Pulmonary artery endothelial cell (primary cell): ENCODE data around the gene NR4A3. TPM values are rescaled to one million over a fixed set of nuclear protein-coding genes. Genes with fewer than 3 reads are reported as not detected.
"Not testable (repeated sequence)": the region's sequence is repeated elsewhere in the genome, so short reads cannot be mapped to it uniquely, and the experiment has no call there.

Experiments
- DNase-seq: peaks from one replicate; pipeline ENCODE4 v3.0.0-alpha.2; 2011; ENCODE audit warnings: low read depth, low spot score
- total RNA-seq: library from RNA; depleted of rRNA; stranded (reverse); fragments of >200 nt; gene quantifications from 2 replicates; pipeline ENCODE4 v1.2.3, GENCODE V29; 2014

The NR4A3 gene
- under 0.01 and 0.07 TPM in 2 replicates for total RNA-seq

GRCh38 chr9:99821396-99822108, at the start of gene NR4A3:
Gene NR4A3, plus strand, starts transcription at chr9:99821885. Its CDS starts 6,158 bp downstream, at chr9:99828043.
- DNase-seq: peak; percentile 90

DNA sequence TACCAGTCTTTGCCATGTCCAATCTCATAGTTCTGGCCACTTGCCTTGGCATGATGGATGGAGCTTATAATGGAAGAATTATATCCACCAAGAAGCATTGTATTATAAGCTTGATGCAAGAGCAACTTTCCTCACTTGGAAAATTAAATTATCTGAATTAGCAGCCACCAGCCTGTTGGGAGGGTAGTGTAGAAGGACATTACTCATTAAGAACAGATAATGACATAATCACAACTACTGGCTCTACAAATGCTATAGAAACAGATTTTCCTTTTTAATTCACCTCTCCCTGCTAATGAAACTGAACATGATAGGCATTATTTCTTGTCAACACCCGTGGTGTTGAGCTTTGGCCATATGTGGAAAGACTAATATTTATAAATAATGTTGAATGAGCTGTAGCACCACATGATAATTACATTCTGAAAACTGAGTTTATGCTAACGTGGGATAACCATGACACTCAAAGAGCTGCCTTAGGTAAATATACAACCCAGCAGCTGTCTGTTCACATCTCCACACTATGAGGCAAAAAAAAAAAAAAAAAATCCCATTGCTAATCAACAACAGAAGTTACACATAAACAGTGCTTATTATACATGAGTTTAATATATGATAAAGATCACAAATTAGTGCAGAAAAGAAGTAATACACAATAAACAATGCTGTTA, 48.1 kb upstream of the NR4A3 start:
- DNase-seq: no peak

DNA sequence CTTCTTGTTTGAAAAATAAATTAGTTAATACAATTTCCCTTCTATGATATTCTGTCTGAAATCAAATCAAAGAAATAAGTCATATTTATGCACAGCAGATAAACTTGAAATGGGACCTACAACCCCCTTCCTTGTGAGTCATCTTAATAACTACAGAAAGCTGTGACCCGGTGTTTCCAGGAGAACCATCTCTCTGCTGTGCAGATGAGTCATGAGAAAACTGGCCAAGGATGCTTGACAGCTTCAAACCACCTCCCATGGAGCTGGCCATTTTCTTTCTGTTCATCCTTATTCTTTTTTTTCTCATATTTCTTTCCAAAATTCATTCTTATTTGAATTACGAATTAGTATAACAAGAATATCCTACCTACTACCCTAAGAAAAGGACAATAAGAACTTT, 43.4 kb upstream of the NR4A3 start:
- DNase-seq: peak; percentile 8

- no peak for DNase-seq
Observed at GRCh38 chr9:99778836-99779235, 42.8 kb upstream of the NR4A3 start.

DNA sequence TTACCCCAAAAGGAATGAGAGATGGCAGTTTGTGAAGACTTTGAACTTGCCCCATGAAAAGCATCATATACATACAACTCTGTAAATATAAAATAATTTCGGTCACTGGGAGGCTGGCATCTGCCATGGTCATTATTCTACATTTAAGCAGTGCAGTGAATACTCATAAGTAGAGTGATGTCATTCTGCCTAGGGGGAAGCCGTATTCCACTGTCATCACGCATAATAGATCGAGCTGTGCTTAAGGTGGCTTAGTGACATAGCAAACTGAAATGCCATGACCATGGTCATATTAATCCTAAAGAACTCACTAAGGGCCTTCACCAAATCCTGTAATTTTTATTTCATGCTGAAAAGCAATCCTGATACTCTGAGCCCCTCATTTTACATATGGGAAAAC, 42.4 kb upstream of the NR4A3 start:
- no peak for DNase-seq

DNA sequence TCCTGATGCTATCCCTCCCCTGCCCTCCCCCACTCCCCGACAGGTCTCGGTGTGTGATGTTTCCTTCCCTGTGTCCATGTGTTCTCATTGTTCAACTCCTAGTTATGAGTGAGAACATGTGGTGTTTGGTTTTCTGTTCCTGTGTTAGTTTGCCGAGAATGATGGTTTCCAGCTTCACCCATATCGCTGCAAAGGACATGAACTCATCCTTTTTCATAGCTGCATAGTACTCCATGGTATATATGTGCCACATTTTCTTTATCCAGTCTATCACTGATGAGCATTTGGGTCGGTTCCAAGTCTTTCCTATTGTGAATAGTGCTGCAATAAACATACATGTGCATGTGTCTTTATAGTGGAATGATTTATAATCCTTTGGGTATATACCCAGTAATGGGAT, 39.3 kb upstream of the NR4A3 start:
- DNase-seq: not testable (repeated sequence)

DNA sequence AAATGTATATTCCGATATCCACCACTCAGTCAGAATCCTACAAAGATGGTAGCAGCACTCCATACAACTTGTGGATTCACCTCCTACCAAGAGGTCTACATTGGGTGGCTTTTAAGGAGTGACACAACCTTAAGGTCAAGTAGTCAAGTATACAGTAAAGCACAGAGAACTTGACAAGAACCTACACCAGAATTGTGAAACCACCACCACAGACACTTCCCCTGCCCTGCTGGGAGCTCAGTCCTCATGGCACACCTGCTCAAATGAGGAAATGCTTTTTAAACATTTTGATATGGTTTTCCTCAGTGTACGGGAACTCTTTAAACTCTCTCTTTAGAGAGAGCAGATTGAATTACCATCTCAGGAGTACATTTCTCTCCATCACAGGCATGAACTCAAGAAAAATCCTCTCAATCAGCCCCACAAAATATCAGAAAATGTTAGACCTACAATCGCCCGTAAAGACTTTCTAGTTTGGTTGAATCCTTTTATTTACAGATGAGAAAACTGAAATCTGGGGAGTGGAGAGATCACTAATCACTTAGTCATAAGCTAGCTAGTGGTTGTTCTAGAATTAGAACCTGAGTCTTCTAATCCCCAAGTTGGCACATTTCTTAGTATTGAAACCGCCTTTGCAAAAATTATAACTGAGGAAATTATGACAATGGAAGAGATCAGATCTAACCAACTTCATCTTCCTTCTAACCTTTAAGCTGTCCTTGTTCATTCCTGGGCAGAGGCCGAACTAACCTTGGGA, 38.5 kb upstream of the NR4A3 start:
- DNase-seq: no peak

- no peak for DNase-seq
Observed at GRCh38 chr9:99783799-99784198, 37.9 kb upstream of the NR4A3 start.

DNA sequence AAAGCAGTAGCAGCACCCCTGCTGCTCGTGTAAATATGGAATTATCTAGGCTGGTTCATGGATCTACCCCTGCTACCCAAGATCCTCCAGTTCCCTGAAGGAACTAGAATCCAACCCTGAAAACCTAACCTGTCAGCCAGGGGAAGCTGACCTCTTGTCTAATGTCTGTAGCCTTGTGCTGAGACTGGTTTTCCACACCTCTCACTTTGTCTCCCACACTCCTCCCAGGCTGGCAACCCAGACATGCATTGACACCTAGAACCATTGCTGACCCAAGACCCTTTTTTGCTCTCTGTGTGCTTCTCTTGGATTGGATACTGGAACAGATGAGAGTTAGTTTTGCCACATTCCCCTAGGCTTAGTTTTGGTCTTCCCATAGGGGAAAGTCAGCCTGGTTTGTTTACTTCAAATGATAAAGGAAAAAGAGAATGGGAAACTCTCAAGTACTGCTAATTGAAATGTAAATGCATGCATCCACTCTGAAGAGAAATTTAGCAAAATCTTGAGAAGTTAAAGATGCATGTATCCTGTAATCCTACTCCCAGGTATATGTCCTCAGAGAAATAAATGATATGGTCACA, 36.6 kb upstream of the NR4A3 start:
- no peak for DNase-seq

- DNase-seq: no peak
Observed at GRCh38 chr9:99787556-99787955, 34.1 kb upstream of the NR4A3 start.

- DNase-seq: no peak
Observed at GRCh38 chr9:99793528-99793927, 28.2 kb upstream of the NR4A3 start.

DNA sequence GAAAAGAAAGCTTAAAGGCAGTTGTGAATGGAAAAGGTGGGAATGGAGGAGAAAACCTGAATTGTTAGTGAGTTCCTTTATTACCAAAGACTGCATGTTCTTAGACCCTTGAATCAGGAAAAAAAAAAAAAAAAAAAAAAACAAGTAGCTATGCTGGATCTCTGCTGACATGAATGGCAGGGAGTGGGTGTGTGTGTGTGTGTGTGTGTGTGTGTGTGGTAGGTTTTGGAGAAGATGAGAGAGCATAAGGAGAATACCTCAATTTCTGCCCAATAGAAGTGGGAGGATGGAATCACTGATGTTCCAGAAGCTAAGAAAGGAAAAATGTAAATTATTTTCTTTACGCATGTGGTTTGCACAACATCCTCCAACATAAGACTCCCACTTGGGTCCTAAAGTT, 25.5 kb upstream of the NR4A3 start:
- no peak for DNase-seq

- DNase-seq: no peak
Observed at GRCh38 chr9:99801775-99802174, 19.9 kb upstream of the NR4A3 start.

DNA sequence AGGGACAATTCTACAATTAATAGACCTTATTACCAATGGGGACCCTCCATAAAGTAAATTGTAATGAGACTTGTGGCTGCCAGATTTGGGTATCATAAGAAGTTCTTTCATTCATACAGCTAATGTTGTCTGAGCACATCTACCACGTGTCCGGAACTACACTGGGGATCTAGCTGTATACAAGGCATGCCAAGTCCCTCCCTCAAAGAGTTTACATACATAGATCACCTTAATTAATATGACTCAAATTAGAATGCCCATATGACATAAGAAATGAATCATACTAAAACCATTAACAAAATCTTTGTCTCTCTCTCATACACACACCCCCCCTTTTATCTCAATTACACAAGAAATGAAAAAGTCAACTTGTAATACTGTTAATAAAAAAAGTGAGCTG, 18.0 kb upstream of the NR4A3 start:
- DNase-seq: no peak

GRCh38 chr9:99807276-99807852, 14.3 kb upstream of the NR4A3 start:
- no peak for DNase-seq

DNA sequence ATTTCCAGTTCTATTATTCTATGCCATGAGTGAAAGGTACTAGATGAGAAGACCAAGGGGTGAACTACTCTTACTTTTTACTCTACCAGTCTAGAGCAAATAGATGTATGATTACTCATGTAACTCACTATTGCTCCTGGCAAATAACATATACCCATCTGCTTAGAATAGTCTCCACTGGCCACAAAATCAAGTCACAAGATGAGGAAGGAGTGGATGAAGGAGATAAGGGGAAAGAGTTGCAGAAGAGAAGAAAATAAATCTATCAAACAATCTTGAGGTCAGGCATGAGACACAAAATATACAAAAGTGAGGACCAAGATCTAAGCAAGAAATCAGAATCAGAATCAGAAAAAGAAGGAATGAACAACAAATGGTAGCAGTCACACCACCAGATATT, 13.7 kb upstream of the NR4A3 start:
- DNase-seq: no peak

DNA sequence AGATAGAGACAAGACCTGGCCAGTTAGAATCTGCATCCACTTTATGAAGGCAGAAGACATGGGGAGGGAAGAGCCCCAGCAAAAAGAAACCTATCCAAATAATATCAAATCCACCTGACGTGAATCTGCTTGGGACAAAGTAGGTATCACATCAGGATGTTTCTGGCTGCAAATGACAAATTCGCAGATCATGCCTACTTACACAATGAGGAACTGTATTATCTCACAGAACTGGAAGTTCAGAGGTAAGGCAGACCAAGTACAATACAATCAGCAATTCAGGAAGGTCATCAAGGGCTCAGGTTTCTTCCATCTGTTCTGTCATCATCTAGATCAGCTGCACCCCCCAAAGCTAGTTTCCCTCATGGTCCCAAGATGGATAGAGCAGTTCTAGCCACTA, 13.2 kb upstream of the NR4A3 start:
- DNase-seq: no peak

DNA sequence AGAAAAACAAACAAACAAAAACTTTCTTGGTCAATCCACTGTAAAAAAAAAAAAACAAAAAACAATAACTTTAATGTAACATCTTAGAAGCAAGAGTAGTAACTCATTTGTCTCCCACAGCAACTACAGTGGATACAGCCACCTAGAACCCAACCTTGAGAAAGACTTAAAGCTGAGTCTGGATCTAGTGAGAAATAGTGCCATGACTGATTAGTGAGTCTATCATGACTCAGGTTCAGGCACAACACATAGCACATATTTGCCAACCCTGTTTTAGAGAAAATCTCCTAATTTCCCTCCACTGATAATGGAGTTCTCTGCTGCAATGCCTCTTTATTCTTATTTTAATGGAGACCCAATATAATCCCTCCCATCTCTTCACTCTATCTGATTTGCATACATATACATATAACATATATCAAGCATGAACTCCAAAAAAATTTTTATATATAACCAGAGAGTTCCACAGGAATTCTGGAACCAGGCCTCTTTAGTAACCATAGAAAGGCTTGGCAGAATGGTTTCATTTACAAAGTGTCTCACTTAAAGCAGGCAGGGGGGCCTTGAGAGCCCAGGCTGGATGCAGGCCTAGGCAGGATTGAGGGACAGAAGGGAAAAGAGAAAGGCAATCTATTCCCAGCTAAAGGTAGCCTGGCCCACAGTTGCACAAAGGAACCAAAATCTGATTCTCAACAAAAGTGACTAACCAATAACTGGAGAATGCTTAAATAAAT, 11.9 kb upstream of the NR4A3 start:
- no peak for DNase-seq

DNA sequence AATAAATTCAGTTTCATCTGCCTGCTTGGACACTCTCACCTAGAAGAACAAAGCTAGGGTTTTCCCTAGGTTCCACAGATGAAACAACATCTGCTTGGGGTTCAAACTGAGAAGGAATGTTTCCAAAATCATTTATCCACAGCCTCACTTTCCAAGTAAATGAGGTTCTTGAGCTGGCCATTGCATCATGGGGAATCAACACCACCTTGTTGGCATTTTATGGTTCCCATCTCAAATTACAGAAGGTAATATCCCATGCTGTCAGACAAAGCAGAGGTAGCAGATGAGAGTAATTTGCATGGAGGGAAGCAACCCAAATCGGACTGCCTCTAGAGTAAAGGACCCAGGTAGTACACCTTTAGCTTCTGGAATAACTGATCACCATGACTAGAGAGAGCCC, 10.5 kb upstream of the NR4A3 start:
- no peak for DNase-seq

DNA sequence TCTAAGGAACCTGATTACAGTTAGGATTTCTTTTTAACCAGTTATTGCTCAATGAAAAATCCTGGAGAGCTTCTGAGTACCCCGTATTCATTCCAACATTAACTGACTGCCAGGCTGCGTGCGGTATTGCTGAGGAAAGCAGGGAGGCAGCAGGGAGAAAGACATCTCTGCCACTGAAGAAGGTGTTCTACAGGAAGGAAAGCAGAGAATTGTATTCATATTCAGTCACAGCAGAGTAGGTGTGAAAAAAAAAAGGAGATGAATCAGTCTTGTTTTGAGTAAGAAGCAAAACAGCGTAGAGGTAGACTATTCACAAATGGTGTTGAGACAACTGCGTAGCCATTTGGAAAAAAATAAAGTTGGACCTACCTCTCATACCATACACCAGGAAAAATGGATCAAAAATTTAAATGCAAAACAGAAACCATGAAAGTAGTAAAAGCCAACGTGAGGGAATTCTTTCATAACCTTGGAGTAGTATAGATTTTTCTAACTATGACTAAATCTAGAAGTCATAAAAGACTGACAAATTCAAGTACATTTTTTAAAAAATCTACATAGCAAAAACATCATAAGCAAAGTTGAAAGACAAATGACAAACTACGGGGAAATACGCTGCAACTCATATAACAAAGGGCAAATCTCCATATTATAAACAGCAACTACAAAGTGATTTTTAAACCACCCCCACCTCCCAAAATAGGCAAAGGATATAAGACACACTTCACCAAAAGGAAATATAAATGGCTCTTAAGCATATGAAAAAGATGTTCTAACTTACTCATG, 9.9 kb upstream of the NR4A3 start:
- no peak for DNase-seq
